ENCODE results near the gene SEMA3D. TPM values are rescaled to one million over a fixed set of nuclear protein-coding genes. Genes with fewer than 3 reads are reported as not detected.

SEMA3D gene
- total and polyA plus RNA-seq, 9 of the 15 experiments (the other 6 are each of a cell fraction or from before 2014, with no cell fraction given), result 0.01 to 0.10 (median 0.04) TPM; not detected in 1

DNA sequence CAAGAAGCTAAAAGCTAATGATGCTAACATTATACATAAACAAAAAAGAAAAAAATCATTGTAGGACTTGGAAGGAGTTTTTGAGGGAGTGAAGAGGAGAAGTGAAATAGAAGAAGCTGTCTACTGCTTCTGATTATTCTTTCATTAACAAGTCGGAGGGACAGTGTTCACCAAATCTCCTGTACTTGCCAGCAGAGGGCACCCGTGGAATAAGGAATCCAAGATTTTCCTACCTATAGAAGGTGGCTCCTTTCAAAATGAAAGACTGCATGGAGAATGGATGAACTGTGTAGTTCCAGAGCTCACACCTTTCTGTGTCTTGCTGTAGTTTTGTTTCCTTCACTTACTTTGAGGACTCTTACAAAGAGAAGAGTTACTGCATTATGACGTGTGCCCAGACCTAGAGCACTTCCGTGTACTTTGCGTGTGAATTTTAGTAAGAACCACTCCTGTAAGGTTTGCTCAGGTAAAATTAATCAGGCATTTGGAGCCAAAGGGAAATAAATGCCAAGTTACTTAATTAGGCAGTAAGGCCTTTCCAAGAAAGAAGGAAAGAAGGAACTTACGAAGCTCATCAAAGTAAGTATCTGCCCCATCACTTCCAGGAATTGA is 145.1 kb downstream of the SEMA3D start (continued):
- TF ChIP-seq THRB (CRISPR knock-in tag; conservative IDR thresholded peaks at IDR 0.05) (no peak), ZNF766 (CRISPR knock-in tag; conservative IDR thresholded peaks at IDR 0.05) (no peak), PRMT5 (CRISPR knock-in tag; IDR thresholded peaks at IDR 0.05) (no peak), ZBTB5 (IDR thresholded peaks at IDR 0.05) (no peak), CTCF (IDR thresholded peaks at IDR 0.05 in 2 of 3, conservative IDR thresholded peaks at IDR 0.05 in 1 of 3; ENCODE audit: insufficient read depth in 2 of 3, low read depth in 1 of 3, low read length in 3 of 3) (peak; percentile 47 to 66 (median 65); a peak in 5 of 6 replicates), JUNB (CRISPR knock-in tag; conservative IDR thresholded peaks at IDR 0.05) (no peak)

Data from K562 (cell line).